NCI-H2081 (cell line): ENCODE results near the gene KLRC4.
"Not testable (repeated sequence)": the region's sequence is repeated elsewhere in the genome, so short reads cannot be mapped to it uniquely, and the experiment has no call there.

Experiments used
- DNase-seq, 2 experiments: peaks; one replicate each; lab custom pipeline; 2025; lab: John Stamatoyannopoulos, UW

Gene KLRC4

DNA sequence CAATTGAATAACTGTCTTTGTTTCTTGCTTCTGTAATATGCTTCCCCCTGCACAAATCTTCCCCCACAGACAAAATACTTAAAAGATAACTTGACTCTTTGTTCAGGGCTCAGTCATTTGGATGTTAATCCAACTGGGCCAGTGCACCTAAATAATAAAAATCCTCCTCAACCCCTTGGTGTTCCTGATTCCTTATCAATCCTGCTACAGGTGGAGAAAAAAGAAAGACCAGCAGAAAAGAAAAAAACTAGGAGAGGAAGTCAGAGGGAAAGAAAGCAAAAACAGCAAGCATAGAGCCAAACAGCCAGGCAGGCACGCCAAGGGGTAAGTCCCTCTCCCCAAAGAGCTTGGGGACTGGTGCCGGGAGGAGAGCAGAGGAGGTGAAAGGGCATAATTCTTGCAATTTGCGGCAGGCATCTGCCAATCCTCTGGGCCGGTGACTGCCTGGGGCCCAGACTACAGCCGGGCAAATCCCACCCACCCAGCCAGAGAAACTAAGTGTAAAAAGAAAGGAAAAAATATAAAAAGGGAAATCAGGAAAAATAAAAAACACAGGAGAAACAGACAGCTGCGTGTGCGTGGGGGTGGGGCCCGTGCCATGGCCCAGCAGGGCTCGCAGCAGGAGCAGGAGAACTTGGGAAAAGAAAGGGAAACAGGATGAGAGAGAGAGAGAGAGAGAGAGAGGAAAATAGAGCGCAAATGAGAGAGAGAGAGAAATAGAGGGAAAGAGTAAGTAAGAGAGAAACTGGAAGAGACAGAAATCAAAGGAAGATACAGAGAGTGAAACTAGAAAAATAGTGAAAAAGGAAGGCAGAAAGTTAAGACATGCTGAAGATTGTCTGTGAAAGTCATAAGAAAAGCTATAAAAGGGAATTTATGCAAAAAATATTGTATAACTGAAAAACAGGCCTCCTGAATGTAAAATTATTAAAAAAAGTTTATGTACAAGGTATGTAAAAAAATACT lies 41.1 kb downstream of the KLRC4 start:
- DNase-seq: no peak

DNA sequence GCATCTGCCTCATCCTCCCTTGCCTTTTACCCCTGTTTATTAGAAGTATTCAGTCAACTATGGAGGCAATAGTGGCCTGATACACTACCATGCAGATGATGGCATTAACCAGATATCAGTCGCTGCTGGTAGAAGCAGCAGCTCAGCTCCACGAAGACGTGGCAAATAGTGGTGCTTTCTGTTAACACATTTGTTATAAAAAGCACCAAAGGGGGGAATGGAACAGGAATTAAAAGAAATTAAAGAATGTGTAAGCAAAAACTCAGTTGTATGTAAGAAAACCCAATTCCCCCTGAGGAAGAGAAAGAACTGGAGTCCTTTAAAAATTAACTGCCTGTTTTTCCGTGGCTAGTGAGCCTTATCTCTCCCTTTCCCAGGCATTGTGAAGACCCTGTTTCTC lies 41.8 kb downstream of the KLRC4 start:
- DNase-seq: not testable (repeated sequence)

DNA sequence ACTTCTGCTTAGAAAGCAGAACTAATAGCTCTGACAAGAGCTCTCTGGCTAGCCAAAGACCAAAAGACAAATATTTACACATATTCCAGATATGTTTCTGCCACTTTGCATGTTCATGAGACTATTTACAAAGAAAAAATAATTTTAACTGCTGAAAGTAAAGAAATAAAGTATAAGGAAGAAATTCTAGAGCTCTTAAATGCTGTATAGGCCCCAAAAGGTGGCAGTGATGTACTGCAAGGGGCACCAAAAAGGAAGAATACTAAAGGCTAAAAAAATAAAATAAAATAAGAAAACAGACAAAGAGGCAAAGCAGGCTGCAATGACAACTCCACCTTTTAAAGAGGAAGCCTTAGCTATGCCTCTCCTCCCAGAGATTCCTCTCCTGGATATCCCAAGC lies 42.7 kb downstream of the KLRC4 start:
- peak; percentile 25 to 58 for DNase-seq

DNA sequence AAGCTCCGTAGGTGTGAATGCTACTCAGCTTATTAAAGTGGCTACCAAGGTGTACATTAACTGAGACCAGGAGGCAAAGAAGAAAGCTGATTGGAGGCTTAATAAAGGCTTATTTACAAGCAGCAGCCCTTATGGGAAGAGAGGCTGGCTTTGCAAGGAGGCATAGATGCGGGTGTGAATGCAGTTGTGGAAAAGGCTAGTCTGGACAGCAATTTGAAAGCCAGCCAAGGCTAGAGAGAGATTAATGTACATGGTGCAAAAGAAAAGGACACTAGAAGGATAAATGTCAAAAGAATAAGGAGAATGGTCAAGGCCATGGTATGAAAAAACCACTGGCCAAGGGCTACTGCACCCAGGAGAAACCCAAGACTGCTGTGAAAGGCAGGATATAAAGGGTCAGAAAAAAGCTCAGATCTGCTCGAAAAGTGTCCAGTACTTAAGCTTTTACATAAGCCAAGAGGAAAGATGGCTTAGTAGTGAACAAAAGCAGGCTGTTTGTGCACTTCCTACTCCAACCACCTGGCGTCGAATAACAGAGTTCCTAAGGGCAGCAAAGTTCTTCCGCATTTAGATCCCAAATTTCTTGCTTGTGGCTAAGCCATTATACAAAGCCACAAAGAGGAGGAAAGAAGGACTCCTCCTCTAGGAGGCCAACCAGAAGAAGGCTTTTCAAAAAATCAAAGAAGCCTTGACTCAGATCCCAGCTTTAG lies 43.7 kb downstream of the KLRC4 start:
- DNase-seq: peak in 1 of 2 experiments; percentile 56

DNA sequence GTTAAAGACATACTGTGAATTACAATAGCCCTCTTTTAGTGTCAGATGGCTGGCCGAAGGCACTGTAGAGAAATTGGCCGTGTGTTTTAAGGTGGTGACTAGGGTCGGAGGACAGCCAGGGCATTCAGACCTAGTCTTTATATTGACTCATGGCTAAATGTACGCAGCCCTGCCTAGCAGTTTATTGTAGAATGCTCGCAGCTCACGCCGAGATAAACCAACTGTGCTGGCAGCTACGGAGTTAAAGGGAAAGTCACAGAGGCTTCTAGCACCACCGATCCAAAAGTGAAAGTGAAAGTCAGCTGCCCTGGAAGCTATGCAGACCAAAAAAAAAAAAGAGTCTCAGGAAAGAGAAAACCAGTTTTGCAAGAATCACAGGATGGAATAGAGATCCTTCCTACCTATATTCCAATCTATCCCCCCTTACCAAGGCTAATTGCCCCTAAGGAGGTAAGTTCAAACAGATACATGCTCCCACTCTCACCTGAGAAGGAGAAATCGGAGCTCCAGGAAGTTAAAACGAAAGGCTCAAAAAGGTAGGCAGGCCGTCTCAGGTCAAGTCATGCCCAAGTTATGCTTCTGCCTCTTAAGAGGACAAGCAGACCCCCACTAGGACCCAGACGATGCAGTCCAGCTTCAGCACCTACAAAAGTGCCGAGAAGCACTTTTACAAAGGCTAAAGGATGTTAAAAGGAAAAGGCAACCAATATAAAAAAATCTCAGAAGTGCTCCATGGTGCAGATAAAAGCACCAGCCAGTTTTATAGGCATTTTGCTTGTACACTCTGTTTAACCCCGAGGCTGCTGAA lies 44.5 kb downstream of the KLRC4 start:
- DNase-seq: peak; percentile 49 to 77

DNA sequence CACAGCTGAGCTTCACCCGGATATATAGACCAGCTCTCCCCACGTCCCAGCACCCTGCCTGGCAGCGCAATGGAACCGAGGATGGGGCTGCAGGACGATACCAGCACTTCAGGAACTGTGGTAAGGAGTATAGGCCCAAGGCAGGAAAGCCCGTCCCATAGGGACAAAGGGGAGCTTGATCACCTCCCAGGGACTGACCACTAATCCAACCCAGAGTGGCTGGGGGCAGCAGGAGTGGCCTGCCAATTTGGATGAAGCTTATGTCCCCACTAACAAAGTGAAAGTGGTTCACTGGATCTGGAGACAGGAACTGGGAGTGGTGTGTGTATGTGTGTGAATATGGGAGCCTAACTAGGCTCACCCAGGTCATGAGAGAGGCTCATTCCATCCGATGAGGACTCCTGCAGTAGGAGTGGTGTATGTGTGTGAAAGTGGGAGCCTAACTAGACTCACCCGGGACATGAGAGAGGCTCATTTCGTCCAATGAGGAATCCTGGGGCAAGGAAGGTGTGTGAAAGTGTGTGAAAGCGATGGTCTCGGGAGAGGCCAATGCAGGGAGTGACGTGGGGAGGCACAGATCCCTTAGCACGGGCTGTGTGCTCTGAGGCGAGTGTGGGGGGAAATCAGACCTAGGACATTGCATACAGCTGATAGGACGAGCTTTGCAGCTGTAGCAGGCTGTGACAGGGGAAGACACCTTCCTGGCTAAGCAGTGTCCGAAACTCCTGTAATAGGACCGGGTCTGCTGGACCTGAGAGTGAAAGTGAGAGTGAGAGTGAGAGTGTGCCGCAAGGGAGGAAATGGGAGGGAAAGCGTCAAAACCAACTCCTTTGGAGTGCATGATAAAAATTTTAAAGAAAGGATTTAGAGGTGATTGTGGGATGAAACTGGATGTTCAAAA lies 45.4 kb downstream of the KLRC4 start:
- peak; percentile 35 to 68 for DNase-seq

DNA sequence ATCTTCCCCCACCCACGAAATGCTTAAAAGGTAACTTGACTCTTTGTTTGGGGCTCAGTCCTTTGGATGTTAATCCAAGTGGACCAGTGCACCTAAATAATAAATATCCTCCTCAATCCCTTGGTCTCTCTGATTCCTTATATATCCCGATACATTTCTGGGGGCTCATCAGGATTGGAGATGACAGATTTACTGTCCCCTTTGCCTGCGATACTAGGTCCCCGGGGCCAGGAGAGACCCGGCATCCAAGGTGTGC lies 46.0 kb downstream of the KLRC4 start:
- peak in 1 of 2 experiments; percentile 48 for DNase-seq

DNA sequence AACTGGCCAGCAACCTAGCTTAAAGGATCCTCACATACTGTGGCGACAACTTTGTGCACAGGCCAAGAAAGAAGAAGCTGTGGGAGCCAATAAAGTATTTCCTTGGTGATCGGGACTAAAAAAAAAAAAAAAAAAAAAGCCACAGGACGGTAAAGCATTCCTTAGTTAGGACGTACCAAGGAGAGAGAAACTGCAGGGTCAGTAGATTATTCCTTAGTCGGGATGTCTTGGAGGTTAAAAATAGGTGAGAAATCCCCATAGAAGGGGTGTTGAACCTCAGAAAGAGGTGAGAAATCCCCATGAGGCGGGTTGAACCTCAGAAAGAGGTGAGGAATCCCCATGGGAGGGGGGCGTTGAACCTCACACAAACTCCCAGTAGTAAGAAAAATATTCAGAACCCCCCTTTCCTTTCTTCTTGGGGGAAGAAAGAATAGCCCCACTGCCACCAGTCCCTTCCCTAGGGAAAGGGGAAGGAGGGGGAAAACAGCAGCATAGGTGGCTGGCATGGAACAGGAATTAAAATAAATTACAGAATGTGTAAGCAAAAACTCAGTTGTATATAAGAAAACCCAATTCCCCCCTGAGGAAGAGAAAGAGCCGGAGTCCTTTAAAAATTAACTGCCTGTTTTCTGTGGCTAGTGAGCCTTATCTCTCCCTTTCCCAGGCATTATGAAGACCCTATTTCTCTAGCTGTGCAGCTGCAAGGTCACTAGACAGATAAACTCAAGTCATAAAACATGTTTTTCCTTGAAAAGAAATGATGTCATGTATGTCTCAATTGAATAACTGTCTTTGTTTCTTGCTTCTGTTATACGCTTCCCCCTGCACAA lies 46.5 kb downstream of the KLRC4 start:
- no peak for DNase-seq

DNA sequence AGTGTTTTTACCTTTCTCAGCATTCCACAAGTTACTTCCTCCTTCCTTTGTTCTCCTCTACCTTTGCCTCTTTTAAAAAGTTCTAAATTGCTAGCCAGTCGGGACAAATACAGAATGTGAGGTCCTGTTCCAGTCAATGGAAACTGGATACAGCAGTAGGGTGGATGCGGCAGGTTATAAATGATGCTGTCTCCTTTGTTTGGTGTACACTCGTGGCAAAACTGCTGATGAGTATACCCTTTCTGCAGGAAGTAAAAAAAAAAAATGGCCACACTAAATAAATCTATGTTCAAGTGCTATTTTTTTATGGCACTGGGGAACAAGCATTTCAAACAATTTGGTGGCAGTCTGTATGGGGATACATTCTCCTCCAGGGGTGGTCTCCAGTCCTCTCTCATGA lies 47.2 kb downstream of the KLRC4 start:
- DNase-seq: peak in 1 of 2 experiments; percentile 5

DNA sequence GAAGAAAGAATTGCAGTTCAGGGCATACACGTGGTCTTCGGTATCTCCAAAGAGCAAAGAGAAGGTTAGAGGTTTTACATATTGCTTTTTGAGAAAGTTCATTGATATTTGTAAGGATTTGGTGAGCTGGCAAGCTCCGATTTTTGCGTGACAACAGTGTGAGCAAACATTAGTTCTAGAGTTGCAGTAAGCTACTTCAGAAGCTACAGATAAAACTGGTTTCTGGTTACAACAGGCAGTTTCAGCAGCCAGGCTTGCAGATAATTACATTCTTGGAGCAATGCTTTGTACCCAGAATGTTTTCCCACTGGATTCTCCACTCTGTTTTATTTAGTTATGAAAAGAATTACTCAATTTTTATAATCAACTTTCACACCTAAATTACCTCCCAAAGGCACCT lies 47.9 kb downstream of the KLRC4 start:
- peak in 1 of 2 experiments; percentile 6 for DNase-seq

DNA sequence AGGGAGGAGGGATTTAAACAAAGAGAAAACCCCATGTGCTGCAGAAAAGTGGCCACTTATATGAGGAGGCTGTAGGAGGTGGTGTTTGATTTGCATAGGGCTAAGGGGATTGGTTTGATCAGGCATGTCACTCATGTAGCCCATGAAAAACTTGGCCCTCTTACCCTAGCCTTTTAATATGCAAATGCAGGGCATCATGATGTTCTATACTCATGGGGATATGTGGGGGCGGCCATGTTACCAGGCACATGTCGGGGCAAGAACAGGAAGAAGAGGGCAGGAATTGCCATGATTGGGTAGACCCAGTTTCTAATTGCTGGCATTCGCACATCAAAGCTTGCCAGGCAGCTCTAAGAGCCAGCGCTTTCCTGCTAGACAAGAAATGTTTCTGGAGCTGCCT lies 48.5 kb downstream of the KLRC4 start:
- peak in 1 of 2 experiments; percentile 19 for DNase-seq

DNA sequence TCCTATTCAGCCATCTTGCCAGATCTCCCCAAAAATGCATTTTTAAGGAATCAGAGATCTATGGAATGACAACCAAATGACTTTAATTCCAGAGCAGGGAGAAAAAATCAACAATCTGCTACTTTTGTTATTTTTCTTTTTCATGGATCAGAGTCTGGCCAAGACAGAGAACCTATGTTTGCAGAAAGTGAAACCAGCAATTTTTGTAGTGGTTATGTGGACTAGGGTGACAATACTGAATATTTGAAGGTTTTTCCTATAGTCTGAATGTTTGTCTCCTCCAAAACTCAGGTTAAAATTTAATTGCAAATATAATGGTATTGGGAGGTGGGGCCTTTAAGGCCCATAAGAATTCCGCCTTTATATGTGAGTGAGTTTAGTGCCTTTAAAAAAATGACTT lies 50.6 kb downstream of the KLRC4 start:
- no peak for DNase-seq

DNA sequence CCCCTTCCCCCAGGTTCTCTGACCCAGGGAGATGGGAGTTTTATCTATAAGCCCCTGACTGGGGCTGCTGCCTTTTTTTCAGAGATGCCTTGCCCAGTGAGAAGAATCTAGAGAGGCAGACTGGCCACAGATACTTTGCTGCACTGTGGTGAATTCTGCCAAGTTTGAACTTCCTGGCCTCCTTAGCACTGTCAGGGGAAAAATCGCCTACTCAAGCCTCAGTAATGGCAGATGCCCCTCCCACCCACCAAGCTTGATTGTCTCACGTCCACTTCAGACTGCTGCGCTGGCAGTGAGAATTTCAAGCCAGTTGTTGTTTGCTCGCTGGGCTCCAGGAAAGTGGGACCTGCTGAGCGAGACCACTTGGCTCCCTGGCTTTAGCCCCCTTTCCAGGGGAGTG lies 51.4 kb downstream of the KLRC4 start:
- no peak for DNase-seq
